Measurements from ENCODE around the gene FSCN2. TPM values are rescaled to one million over a fixed set of nuclear protein-coding genes. Genes with fewer than 3 reads are reported as not detected.

The FSCN2 gene
- total and polyA plus RNA-seq, 2 donors from 2014 or later: 0.26 to 3.8 TPM

- Histone ChIP-seq H3K9ac (ENCODE audit: low read length in 3 of 3) (no peak overlapping the region), H3K4me1 (ENCODE audit: control insufficient read depth in 2 of 3, insufficient read depth in 2 of 3, low read depth in 1 of 3, low read length in 3 of 3) (peaks cover 0 to 18% (median 4%) of the 10 kb centered on the region in 3 donors), H3K36me3 (ENCODE audit: control insufficient read depth in 2 of 3, insufficient read depth in 3 of 3, low read length in 3 of 3) (no peaks in the 10 kb centered on the region), H3K4me3 (ENCODE audit: low read length in 3 of 3) (no peak overlapping the region), H3K27ac (ENCODE audit: low read depth in 2 of 2, low read length in 2 of 2) (no peak overlapping the region), H3K27me3 (ENCODE audit: control insufficient read depth, insufficient read depth, low read length) (no peaks in the 10 kb centered on the region), H3K9me3 (ENCODE audit: control insufficient read depth in 2 of 3, insufficient read depth in 1 of 3, low read length in 3 of 3) (no peaks in the 10 kb centered on the region)
- no peak for TF ChIP-seq CTCF (IDR thresholded peaks at IDR 0.05; ENCODE audit: borderline replicate concordance, extremely low read depth, insufficient read depth)
- DNase-seq (peak in 1 of 5 donors; percentile 27), FAIRE-seq (no peak)
- intact Hi-C loops (cut with DNase I): loop anchor here (10.0 kb wide), 1 partner anchor 226 kb away; no protein-coding TSS in a partner anchor
These were observed 47.8 kb upstream of the FSCN2 start for GRCh38 chr17:81480140-81481072.

- Histone ChIP-seq H3K36me3 (ENCODE audit: control insufficient read depth in 2 of 3, insufficient read depth in 3 of 3, low read length in 3 of 3) (no peaks in the 10 kb centered on the region), H3K27ac (ENCODE audit: low read depth in 2 of 2, low read length in 2 of 2) (no peak overlapping the region), H3K4me3 (ENCODE audit: low read length in 3 of 3) (peak overlapping the region; percentile 39 to 58 (median 55)), H3K9ac (ENCODE audit: low read length in 3 of 3) (peak overlapping the region in 2 of 3 donors; percentile 16 to 69), H3K4me1 (ENCODE audit: control insufficient read depth in 2 of 3, insufficient read depth in 2 of 3, low read depth in 1 of 3, low read length in 3 of 3) (peaks cover 0 to 18% (median 4%) of the 10 kb centered on the region in 3 donors), H3K27me3 (ENCODE audit: control insufficient read depth, insufficient read depth, low read length) (no peaks in the 10 kb centered on the region), H3K9me3 (ENCODE audit: control insufficient read depth in 2 of 3, insufficient read depth in 1 of 3, low read length in 3 of 3) (no peaks in the 10 kb centered on the region)
- TF ChIP-seq CTCF (IDR thresholded peaks at IDR 0.05; ENCODE audit: borderline replicate concordance, extremely low read depth, insufficient read depth): no peak
- intact Hi-C loops (cut with DNase I): loop anchor here (10.0 kb wide), 1 partner anchor 226 kb away; no protein-coding TSS in a partner anchor
- DNase-seq (peak; percentile 82 to 95 (median 91)), FAIRE-seq (no peak)
These were observed 46.9 kb upstream of the FSCN2 start for GRCh38 chr17:81481073-81481799.

GRCh38 chr17:81481815-81482505, 46.2 kb upstream of the FSCN2 start:
- intact Hi-C loops (cut with DNase I): loop anchor here (10.0 kb wide), 1 partner anchor 227 kb away; no protein-coding TSS in a partner anchor
- Histone ChIP-seq H3K36me3 (ENCODE audit: control insufficient read depth in 2 of 3, insufficient read depth in 3 of 3, low read length in 3 of 3) (no peaks in the 10 kb centered on the region), H3K9ac (ENCODE audit: low read length in 3 of 3) (peak overlapping the region in 2 of 3 donors; percentile 16 to 69), H3K27ac (ENCODE audit: low read depth in 2 of 2, low read length in 2 of 2) (no peak overlapping the region), H3K4me1 (ENCODE audit: control insufficient read depth in 2 of 3, insufficient read depth in 2 of 3, low read depth in 1 of 3, low read length in 3 of 3) (peaks cover 0 to 18% (median 4%) of the 10 kb centered on the region in 3 donors), H3K27me3 (ENCODE audit: control insufficient read depth, insufficient read depth, low read length) (no peaks in the 10 kb centered on the region), H3K9me3 (ENCODE audit: control insufficient read depth in 2 of 3, insufficient read depth in 1 of 3, low read length in 3 of 3) (no peaks in the 10 kb centered on the region), H3K4me3 (ENCODE audit: low read length in 3 of 3) (peak overlapping the region; percentile 39 to 58 (median 55))
- no peak for TF ChIP-seq CTCF (IDR thresholded peaks at IDR 0.05; ENCODE audit: borderline replicate concordance, extremely low read depth, insufficient read depth)
- no peak for FAIRE-seq
- DNase-seq: peak in 1 of 5 donors; percentile 75

All from kidney (tissue), 14 donors.